Measurements from ENCODE around the gene UNC13C.
"Not testable (repeated sequence)": the region's sequence is repeated elsewhere in the genome, so short reads cannot be mapped to it uniquely, and the experiment has no call there.

The UNC13C gene

DNA sequence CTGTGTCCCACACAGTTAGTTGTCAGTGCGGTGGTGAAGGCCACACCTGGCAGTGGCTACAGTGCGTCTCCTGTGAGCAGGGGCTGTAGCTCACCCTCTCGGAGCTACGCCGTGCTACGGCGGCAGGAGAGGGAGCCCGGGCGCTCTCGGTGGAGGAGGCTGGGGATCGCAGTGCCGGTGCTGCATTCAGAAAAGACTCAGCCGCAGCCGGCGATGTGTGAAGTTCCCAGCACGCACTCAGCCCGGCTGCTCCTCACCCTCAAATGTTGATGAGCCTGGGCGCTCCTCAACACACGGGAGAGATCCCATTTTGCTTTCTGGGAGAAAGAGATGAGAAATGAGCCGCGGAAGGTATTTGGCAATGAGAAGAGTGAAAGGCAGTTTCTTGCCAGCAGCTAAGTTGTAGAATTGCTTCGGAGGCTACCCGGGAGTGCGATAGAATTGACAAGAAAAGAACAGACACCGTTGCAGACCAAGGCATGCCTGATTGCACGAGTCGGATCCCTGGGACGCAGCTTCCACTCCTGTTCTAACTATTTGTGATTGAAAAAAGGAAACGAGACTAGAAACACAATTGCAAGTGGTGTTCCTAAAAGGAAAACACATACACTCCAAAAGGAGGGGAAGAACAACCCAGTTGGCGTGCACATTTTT lies at the start of gene UNC13C:
TSS of gene UNC13C (plus strand) at position 189 of the 654 bp plus-strand sequence. CDS start 34,463 bp downstream, outside the sequence.
- no peak for DNase-seq (ENCODE audit: low read depth in 2 of 2)

DNA sequence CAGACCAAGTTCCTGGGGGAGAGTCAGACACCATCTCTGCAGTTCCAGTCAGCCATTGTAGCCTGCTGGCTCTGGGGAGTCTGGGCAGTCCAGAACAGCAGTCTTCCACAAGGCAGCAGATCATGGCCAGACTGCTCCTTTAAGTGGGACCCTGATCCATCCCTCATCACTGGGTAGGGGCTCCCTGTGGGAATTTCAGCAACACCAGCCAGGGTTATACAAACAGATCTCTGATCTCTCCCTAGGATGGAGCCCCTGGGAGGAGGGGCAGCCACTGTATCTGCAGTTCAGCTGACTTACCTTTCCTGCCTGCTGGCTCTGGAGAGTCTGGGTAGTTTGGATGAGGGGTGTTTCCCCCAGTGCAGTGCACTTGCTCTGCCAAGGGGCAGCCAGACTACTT lies 42.1 kb upstream of the UNC13C start:
- no peak for DNase-seq (ENCODE audit: low read depth in 2 of 2)

DNA sequence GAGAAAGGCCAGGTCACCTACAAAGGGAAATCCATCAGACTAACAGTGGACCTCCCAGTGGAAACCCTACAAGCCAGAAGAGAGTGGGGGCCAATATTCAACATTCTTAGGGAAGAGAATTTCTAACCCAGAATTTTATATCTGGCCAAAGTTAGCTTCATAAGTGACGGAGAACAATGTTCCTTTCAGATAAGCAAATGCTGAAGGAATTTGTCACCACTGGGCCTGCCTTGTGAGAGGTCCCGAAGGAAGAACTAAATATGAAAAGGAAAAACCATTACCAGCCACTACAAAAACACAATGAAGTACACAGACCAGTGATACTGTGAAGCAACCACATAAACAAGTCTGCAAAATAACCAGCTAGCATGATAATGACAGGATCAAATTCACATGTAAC lies 40.6 kb upstream of the UNC13C start:
- not testable (repeated sequence) for DNase-seq (ENCODE audit: low read depth in 2 of 2)

DNA sequence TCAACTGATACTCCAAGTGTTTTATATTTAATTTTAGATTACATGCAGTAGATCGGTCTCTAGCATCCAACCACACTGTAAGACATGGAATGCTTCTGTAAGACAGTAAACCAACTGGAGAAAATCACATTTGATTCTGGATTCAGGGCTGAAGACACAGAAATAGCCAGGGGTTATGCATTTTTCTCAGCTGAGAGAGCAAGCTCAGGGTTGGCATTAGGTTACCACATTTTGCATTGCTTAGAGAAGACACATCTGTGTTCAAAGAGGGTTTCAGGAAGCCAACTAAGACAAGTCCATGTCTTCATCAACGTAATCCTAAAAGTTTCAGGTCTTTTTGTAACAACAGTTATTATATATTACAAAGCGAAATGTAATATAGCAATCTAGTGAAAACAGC lies 27.7 kb upstream of the UNC13C start:
- no peak for DNase-seq (ENCODE audit: low read depth in 2 of 2)

DNA sequence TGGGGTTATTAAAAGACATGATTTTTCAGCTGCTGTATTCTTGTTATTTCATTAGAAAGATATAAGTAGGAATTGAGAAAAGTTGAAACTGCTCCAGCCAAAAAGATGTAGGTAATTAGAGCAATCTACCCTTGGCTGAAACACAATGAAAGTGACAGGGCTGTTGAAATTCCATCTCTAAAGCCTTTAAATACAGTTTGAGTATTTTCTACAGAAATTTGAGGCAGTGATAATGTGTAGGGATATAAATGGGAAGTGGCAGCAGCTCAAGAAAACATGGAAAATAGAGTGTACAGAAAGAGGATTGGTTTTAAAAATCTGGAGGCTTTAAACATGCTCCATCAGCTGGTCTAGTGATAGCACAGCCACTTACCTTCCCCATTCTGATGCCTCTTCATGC lies 22.8 kb upstream of the UNC13C start:
- no peak for DNase-seq (ENCODE audit: low read depth in 2 of 2)

DNA sequence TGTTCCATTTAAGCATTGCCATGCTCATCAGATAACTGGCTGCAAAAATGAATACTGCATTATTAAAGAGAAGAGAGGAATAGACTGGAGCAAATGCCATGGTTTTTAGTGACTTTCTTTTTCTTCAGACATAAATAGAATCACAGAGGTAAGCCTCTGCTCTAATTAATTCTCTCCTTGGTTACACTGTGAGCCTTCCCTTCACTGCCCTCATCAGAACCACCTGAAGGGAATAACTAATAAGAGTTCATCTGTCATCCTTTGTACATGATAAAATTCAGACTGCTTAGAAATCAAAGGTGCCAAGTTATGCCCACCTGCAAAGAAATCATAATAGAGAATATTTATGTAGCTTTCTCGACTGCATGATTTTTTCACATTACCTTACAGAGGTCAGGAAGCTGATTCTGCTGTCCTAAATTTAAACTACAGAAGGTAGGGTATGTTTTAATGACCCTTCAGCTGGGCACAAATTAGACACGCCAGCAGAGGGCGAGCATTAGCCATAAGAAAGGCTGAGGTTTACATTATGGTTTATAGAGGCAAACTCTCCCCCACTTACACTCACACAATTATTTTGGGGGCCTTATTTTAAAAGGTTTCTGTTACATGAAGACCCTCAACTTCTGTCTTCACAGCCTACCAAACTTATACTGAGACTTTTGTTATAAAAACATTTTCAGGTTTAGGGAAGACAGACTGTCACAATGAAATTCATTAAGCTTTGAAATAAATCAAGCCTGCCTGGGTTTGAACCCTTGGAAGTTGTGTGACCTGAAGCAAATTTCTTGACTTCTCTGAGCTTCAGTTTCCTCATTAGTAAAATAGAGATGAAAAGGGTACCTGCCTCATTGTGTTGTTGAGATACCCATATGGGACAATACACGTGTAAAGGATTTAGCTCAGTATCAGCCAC lies 15.3 kb upstream of the UNC13C start:
- DNase-seq (ENCODE audit: low read depth in 2 of 2): peak in 1 of 2 donors; percentile 3

DNA sequence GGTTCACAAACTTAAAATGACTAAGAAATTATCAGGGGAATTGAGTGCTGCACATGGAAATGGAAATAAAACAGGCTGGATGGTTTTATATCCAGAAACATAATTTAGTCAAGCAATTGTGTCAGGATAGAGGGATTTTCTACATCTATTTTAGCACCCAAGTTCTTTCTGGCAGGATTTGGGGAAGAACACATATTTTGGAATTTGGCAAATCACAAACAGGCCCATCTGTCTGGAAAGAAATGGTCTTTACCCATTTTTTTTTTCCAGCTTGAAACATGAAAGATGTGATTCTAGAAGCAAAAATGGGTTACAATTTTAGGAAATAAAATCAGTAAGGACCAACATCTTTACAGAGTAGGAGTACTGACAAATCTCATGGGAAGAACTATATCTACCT lies 14.4 kb upstream of the UNC13C start:
- no peak for DNase-seq (ENCODE audit: low read depth in 2 of 2)

DNA sequence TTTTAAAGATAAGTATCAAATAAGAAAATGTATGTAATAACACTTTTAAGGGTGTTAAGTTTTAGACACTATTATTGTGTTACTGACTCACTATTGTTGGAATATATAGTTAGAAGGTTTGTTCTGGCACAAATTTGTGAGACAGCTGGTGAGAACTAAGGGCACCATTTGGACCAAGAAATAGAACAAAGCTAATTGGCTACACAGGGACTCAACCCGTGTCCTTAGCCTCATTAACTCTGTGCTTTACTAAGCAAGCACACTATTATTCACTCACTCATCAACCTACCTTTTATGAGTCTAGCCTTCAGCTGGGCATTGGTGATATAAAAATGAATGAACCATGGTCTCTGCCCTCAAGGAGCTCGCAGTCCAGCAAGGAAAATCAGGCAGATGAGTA lies 4.1 kb upstream of the UNC13C start:
- no peak for DNase-seq (ENCODE audit: low read depth in 2 of 2)

DNA sequence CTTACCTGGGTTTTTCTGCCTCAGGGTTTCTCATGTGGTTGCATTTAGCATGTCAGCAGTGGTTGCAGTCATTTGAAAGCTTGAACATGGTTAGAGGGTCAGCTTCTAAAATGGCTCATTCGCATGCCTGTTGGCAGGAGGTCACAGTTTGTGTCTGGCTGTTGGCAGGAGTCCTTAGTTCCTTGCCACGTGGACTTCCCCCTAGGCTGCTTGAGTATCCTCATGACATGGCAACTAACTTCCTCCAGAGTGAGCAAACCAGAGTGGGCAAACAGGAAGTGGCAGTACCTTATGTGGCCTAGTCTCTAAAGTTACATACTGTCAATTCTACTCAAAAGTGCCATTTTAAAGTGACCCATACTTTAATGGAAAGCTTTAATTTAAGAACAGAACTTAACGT lies 3.4 kb upstream of the UNC13C start:
- no peak for DNase-seq (ENCODE audit: low read depth in 2 of 2)

DNA sequence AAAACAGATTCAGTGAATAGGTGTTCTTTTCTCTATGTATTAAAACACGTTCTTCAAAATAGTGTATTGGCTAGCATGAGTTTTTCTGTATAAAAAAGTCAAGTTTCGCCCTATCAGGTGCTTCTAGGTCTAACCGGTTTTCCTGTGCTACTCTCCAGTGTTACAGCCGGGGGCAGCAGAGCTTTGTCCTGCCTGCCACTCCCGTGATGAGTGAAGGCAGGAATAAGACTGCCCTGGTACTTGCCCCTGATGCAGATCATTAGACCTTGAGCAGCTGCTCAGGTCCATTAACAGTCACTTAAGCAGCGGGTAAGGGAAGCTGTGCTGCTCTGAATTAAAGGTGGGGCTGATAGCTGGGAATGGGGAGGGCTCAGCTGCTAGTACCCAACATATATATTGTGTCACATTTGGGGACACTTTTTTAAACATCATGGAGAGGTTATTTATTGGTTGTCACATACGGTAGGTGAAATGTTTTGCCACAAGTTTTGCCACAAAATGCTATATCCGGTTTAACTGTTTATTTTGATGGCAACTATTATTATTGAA lies 1.3 kb upstream of the UNC13C start:
- no peak for DNase-seq (ENCODE audit: low read depth in 2 of 2)

DNA sequence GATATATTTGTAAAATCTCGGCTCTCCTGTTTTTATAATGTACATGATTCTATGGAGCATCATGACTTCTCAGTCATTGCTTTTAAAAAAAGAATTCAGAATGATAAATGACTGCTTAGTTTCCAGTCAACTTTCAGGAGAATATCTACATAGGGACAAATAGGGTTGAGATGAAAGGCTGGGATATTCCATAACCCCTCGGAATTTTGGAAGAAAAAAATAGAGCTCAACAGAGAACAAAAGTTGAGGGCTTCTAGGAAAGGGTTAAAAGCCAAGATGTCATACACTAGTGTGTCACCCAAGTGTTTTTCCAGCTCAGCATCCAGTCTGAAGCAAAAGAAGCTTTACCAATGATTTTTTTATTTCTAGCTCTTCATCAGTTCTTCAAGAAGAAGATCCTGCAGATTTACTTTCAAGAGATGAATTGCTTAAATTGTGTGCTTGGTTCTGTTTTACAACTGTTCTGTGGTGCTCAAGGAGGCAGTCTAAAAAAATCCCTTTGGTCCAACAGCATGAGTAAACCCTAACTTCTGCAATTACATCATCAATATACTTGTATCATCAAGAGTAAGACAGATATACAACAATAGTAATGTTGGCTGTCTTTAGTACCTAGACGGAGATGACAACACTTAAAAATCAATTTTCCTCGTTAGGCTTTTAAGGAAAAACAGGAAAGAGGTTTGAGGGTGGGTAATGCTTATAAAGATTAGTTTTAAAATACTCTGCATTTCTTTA lies 979 bp downstream of the UNC13C start:
- no peak for DNase-seq (ENCODE audit: low read depth in 2 of 2)

DNA sequence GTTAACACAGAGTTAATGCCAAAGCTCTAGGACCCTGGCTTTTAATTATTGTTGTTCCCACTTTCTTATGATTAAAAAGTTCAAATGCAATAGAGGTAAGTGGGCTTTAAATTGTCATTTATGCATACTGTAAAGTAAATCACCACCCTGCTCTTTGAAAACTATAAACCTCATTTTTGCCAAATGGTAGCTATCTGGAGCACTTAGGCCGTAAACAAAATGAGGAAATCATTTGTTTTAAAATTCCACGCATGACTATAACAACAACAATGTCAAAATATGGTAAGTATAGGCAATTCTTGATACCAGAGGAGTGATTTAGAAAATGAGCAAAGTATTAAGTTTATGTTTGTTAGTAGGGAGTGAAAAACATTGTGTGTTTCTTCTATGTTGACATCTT lies 1.8 kb downstream of the UNC13C start:
- DNase-seq (ENCODE audit: low read depth in 2 of 2): no peak

DNA sequence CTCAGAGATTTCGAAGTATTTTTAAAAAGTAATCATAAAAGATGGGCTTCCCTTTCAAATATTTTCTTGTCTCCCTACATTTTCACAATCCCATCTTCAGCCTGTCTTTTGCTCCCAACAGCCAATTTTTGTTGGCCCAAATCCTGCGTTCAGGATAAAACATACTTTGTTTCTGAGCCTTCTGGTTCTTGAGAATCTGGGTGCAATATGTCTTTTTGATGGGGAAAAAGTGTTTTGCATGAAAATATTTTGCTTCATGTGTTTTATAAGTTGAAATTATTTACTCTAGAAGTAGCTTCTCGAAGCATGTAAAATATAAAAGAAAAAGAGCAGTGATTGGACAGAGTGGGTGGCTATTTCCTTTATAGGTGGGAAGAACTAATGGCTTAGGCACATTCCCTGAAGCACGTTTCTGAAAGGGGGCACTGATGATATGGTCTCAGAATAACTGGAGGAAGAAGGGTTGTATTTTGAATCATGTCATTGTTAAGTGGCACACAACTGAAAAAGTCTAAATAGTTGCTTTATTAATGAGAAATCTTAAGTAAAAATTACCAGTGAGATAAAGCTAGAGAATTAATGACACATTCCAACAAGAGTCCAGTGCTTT lies 3.9 kb downstream of the UNC13C start:
- no peak for DNase-seq (ENCODE audit: low read depth in 2 of 2)

DNA sequence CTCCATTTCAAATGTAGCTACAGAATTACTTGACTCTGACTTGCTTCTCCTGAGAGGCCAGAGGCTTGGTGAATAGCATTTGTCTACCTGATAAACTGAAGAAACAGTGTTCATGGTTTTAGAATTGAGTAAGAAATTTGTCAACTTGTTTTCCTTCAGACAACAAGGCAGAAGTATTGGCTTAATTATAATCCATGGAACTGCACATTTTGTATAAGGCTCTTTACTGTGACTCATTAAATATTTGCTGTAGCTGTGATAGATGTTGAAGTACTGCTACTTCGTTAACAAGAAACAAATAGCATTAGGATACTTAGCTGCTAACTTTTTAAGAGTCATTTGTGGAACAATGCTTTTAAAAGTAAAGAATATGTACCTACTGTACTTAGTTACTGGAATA lies 4.6 kb downstream of the UNC13C start:
- no peak for DNase-seq (ENCODE audit: low read depth in 2 of 2)

DNA sequence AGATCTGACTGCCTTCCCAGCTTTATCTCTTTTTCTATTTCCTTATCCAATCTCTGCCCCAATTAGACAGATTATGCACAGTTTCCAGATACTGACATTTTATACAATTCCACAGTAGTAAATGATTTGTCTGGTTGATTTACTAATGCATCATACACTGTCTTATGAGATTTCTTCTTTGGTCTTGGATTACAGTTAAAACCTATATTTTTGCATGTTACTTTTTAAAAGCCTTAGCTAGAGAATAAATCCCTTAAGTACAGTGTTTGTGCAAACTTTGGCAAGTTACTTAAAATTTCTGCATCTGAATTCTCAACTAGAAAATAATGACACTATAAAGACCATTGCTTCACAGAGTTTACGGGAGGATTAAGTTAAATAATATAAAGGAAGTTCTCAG lies 6.0 kb downstream of the UNC13C start:
- DNase-seq (ENCODE audit: low read depth in 2 of 2): no peak

DNA sequence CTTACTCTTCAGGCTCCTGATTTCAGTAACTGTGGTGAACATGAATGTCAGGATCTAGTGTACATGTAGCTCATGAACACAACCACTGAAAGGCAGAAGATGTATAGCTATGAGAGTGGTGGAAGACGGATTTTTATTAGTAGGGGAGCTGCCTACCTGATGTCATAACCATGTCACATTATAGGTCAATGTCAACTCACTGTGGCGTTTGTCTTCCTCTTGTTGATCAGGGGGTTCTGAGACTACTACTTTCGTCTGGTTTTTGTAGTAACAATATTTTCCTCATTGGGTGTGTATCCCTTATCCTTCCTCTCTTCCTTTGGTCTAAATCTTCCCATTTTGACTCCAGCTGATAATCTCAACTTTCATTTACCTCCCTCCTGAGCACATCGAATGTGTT lies 7.3 kb downstream of the UNC13C start:
- no peak for DNase-seq (ENCODE audit: low read depth in 2 of 2)

DNA sequence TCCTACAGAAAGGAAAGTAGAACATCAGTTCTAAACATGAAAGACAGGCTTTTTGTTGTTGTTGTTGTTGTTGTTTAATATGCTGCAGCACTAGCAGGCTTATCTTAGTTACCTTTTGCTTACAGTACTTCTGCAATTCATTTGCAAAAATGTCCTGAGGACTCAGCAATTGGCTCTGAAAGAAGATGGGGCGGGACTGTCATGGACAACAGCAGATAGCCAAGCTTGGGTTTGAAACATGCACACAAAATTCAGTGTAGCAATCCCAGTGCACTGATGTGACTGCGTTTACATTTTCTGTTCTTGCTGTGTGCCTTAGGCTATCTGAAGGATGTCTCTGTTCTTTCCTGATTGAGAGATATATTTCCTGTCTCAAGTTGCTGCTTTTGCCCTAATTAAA lies 9.2 kb downstream of the UNC13C start:
- DNase-seq (ENCODE audit: low read depth in 2 of 2): no peak

DNA sequence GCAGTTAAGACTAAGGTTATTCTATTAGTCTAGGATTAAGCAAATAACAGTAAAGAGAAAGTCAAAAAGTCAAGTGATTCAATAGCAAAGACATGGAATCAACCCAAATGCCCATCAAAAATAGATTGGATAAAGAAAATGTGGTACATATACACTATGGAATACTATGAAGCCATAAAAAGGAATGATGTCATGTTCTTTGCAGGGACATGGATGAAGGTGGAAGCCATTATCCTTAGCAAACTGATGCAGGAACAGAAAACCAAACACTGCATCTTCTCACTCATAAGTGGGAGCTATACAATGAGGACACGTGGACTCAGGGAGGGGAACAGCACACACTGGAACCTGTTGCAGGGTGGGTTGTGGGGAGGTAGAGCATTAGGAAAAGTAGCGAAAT lies 29.0 kb downstream of the UNC13C start:
- no peak for DNase-seq (ENCODE audit: low read depth in 2 of 2)

DNA sequence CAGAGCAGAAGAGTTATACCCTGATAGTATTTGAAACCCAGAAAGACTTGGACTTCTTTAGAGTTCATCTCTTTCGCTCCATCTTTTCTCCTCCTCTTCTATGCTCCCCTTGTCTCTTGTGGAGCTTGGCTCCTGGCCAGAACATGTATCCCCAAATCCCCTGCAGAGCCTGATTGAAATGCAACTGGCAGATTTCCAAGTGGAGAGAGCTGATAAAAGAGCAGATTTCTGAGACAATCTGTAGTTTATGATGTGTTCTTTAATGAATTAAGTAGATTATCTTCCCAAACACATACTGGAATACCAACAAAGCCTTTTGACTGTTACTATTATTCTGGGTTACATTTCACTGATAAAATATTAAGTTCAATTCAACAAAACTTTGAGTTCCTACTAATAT lies 33.4 kb downstream of the UNC13C start:
- no peak for DNase-seq (ENCODE audit: low read depth in 2 of 2)

DNA sequence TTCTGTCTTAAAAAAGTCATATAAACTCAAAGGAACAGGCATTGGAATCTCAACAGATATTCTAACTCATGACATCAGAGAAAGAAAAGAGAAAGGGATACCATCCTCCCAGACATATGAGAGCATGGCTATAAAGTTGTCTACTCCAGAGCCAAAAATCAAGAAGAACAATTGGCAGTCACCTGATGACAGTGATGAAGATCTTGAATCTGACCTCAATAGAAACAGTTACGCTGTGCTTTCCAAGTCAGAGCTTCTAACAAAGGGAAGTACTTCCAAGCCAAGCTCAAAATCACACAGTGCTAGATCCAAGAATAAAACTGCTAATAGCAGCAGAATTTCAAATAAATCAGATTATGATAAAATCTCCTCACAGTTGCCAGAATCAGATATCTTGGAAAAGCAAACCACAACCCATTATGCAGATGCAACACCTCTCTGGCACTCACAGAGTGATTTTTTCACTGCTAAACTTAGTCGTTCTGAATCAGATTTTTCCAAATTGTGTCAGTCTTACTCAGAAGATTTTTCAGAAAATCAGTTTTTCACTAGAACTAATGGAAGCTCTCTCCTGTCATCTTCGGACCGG lies 35.9 kb downstream of the UNC13C start:
- no peak for DNase-seq (ENCODE audit: low read depth in 2 of 2)

DNA sequence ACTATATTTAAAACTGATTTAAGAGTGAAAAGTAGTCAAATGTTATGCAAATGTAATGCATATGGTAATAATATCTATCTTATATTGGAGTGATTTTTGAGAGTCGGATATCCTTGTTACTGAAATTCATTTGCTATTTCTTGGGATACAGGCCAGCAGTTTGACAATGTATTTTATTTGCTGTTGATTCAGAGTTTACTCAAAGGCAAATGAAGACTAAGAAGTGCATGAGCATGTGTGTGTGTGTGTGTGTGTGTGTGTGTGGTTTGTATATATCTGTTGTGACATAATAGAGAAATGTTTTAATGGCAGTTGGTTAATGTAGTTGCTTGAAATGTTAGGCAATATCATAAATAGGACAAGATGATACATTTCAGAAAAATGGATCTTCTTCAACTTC lies 39.0 kb downstream of the UNC13C start:
- DNase-seq (ENCODE audit: low read depth in 2 of 2): no peak

DNA sequence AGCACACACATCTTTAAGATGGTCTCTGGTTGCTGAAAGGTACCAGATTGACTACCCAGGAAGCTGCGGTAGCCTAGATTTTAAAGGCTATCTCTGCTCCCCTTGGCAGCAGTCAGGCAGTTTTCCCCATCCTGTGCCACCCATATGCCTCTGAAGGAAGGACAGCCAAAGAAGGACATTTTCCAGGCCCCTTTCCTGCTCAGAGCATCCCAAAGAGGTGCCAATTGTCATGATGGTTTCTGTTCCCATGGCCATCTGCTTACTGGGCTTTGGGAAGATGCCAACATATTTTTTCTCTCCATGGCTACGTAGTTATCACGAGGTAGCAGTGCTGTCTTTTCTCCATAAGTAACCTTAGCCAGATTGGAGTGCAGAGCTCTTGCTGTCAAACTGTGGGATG lies 39.7 kb downstream of the UNC13C start:
- no peak for DNase-seq (ENCODE audit: low read depth in 2 of 2)

Data from stimulated activated CD8-positive, alpha-beta memory T cell treated with anti-CD3 and anti-CD28 coated beads, Interleukin-2, amount 100 ng/mL, for 48 hours (primary cell).